Smooth muscle cell of the brain vasculature (primary cell): ENCODE results near the gene DGCR6.
"Not testable (repeated sequence)": the region's sequence is repeated elsewhere in the genome, so short reads cannot be mapped to it uniquely, and the experiment has no call there.

Source experiments
- DNase-seq: peaks from one replicate; pipeline ENCODE4 v3.0.0-alpha.2; 2012; ENCODE audit warnings: low read depth, low spot score

The DGCR6 gene

GRCh38 chr22:18931905-18932652 is 26.0 kb downstream of the DGCR6 start:
- DNase-seq = no peak

- DNase-seq = no peak
Measured at GRCh38 chr22:18933914-18934313, 27.8 kb downstream of the DGCR6 start.

- not testable (repeated sequence) for DNase-seq
Measured at GRCh38 chr22:18934688-18935087, 28.6 kb downstream of the DGCR6 start.

DNA sequence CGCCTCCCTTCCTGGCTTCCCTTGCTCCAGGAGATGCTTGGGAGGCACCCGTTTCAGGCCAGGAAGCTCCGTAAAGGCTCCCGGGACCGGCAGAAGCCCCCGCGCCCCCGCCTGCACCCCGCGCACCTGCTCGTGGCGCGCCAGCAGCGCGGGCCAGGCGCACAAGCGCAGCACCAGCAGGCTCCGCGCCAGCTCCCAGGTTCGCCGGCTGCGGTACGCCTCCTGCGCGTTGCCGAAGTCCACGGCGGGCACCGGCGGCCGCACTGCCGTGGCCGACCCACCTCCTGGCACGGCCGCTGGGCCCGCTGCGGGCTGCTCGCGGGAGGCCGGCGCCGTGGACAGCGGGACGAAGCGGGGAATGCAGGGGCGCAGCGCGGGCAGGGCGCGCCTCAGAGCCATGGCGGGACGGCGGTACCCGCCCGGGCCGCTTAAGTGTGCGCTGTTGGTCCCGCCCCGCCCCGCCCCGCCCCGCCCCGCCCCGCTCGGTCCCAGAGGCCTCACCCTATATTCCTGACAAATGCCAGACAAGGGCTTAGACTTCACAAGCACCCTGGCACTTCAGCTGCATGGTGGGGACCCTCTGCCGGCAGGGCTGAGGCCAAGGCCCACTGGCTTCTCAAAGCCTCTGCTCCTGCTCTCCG is 29.9 kb downstream of the DGCR6 start, which contains the start of gene PRODH:
TSS of gene PRODH (minus strand) at position 405 of the 641 bp plus-strand sequence. CDS start at position 399, 6 bp downstream.
- no peak for DNase-seq

GRCh38 chr22:18938691-18939090 is 32.6 kb downstream of the DGCR6 start:
- not testable (repeated sequence) for DNase-seq

GRCh38 chr22:18947105-18947504 is 41.0 kb downstream of the DGCR6 start:
- DNase-seq = not testable (repeated sequence)

GRCh38 chr22:18947905-18948304 is 41.8 kb downstream of the DGCR6 start:
- no peak for DNase-seq

- no peak for DNase-seq
Measured at GRCh38 chr22:18950141-18950540, 44.0 kb downstream of the DGCR6 start.

DNA sequence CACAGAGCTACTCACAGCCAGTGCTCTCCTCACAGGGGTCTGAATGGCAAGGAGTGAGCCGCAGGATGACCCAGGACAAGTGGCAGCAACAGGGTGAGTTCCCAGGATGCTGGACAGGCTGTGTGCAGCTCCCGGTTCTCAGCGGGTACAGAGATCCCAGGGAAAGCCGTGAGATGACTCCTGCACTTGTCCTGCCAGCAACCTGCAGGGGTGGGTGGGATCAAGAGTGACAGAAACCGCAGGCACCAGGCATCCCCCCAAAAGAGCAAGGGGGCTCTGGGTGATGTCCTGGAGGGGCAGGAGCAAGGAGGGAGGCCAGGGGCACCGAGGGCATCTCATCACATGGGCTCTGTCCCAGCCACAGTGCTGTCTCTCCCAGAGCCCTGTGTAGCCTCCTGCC is 45.9 kb downstream of the DGCR6 start:
- DNase-seq = no peak

DNA sequence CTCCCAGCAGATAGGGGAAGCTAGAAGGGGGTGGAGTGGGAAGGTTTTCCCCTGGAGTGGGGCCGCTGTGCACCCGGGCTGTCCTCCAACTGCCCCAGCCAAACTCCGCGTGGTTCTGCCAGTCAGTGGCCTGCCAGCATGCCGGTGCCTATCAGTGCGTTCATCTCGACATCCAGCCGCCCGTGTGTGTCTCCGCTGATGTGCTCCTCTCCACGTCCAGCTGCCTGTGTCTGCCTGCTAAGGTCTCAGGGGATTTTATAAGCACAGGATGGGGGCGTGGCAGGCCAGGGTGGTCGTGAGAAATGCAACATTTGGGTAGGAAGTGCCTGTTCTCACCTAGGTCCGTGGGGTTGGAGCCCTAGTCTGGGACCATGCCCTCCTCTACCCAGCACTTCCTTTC is 47.0 kb downstream of the DGCR6 start:
- not testable (repeated sequence) for DNase-seq

DNA sequence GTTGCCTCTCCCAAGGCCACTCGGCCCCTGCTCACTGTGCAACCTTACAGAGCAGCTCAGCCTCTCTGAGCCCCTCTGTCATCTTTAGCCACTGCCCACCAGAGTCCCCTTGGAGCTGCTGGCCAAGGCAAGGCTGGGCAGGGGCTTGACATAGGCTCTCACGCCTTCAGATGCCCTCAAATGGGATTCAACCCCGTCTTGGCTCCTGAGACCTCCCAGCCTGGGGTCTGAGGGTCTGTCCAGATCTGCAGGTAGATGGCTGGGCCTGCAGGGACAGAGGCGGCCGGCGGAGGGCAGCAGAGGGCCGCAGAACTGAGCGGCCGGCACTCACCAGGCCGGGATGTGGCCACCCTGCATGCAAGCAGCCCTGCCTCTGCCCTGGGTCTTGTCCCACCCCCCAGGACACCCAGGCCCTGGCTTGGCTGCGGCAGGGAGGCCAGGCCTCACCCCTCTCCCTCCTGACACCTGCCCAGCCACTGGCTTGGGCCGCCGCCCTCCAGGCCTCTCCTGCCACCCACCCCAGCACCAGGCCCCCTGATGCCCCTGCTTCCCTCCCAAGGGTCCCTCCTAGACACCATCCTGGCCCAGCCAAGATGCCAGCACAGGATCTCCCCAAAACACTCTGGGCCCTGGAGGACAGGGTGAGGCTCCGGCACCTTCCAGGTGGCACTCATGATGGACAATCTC is 48.3 kb downstream of the DGCR6 start:
- peak; percentile 13 for DNase-seq

GRCh38 chr22:18954990-18955571 is 49.0 kb downstream of the DGCR6 start:
- no peak for DNase-seq

- no peak for DNase-seq
Measured at GRCh38 chr22:18955696-18956095, 49.6 kb downstream of the DGCR6 start.

DNA sequence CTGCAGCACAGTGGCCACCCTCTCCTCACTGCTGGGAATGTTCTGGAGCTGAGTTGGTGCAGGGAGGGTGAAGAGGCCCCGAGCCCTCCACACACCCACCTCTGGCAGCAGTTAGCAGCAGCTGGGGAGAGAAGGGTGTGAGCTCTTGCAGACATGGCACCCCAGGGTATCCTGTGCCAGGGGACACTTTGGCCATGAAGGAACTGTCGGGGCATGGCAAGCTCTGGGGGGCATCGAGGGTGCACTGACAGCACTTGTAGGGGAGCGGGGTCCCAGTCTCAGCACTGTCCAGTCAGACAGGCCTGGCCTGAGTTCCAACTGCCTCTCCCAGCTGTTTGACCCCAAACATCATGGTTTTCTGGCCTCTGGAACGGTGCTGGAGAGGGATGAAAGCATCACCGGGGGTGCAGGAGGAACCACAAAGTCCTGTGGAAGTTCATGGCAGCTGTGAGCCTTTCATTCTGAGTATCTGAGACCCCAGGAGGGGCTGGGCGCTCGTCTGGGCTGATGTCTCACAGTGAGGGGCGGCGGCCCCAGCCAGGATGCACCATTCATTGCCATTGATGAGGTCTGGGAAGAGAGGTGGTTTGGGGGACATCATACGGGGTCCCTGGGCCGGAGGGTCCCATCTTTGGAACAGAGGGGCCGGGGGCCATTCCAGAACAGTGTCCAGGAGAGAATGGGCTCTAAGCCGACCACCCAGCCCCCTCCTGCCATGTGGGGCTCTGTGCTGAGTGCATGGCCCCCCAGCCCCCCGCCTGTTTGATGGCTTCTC is 50.2 kb downstream of the DGCR6 start:
- not testable (repeated sequence) for DNase-seq

DNA sequence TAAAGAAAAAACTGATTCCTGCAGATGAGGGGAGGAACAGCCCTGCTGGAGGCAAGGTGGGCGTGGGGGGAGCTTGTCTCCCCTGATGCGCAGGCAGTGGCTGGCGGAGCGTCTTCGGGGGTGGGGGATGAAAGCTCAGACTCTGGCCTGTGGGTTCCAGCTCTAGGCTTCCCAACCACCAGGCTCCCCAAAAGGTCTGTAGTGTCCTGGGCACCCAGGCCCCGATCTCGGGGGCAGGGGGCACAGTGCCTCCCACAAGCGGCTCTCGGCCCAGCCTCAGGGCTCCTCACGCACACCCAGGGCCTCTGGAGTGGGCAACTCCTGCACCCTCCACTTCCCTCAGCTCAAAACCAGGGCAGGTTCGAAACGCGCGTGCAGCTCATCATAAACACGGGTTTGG is 50.8 kb downstream of the DGCR6 start:
- DNase-seq = not testable (repeated sequence)

DNA sequence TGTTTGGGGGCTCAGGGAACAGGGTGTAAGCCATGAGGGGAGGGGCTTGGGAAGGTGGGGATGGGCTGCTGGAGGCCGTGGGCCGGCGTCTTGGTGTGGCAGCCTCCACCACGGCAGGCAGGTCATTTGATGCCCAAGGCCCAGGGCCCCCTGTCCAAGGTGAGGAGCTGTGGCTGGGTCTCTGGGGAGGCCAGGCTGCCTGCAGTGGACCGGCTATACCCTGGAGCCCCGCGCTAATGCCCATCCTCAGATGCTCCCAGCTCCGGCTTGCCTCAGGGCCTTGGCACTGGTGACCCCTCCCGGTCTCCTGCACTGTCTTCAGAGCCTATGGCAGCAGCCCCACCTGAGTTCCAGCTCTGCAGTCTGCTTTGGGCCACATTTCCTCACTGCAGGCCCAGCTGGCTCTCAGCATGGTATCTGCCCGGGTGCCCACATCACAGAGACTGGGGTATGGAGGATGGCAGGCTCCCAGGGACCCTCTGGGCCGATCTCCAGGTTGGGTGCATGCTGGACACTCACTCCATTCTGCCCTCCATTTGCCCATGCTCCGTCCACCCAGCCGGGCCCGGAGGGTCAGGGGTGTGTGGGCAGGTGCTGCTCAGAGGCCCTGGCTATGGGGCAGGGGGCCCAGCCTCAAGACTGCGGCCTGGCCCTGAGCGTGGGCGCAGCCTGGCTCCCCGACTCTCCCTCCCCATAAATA is 51.7 kb downstream of the DGCR6 start:
- DNase-seq = not testable (repeated sequence)

- DNase-seq = not testable (repeated sequence)
Measured at GRCh38 chr22:18958321-18958705, 52.2 kb downstream of the DGCR6 start.

GRCh38 chr22:18958738-18959137 is 52.6 kb downstream of the DGCR6 start:
- DNase-seq = not testable (repeated sequence)

DNA sequence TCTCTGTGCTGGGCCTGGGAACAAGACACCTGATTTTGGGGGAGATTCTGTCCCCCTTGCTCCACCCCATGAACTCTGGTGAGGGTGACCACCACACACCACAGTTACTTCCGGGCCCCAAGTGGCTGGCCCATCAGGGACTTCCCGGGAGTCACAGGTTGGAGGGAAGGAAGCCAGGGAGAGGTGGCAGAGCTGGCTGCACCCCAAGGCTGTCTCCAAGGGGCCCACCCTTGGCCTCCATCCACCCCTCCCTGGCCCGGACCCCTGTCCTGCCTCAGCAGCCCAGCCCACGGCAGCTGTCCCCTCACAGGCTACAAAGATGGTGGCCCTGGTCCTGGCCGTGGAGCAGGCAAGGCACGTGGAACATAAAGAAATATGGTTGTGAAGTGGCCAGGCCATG is 53.1 kb downstream of the DGCR6 start:
- not testable (repeated sequence) for DNase-seq

- DNase-seq = not testable (repeated sequence)
Measured at GRCh38 chr22:18959741-18960140, 53.6 kb downstream of the DGCR6 start.
